HG03342 (cell line): ENCODE results near the gene EZR.
"Not testable (repeated sequence)": the region's sequence is repeated elsewhere in the genome, so short reads cannot be mapped to it uniquely, and the experiment has no call there.

Source experiments
- ATAC-seq: cut with Tn5 transposase; IDR thresholded peaks from one replicate; pipeline ENCODE4 v1.9.1; 2021; ENCODE audit warnings: mild to moderate bottlenecking, moderate library complexity; ENCODE audit not compliant: unreplicated experiment

EZR gene

GRCh38 chr6:158799051-158799792, 19.9 kb downstream of the EZR start:
- ATAC-seq: no peak

- no peak for ATAC-seq
These were observed 20.9 kb downstream of the EZR start for GRCh38 chr6:158798311-158798710.

GRCh38 chr6:158797331-158798310, 21.5 kb downstream of the EZR start:
- no peak for ATAC-seq

- ATAC-seq: no peak
These were observed 22.8 kb downstream of the EZR start for GRCh38 chr6:158796353-158796752.

- ATAC-seq: no peak
These were observed 23.7 kb downstream of the EZR start for GRCh38 chr6:158795516-158795915.

GRCh38 chr6:158793432-158793831, 25.7 kb downstream of the EZR start:
- ATAC-seq: peak; percentile 59

GRCh38 chr6:158792505-158792904, 26.7 kb downstream of the EZR start:
- ATAC-seq: not testable (repeated sequence)

GRCh38 chr6:158791274-158791855, 27.8 kb downstream of the EZR start:
- no peak for ATAC-seq

- ATAC-seq: no peak
These were observed 29.9 kb downstream of the EZR start for GRCh38 chr6:158789115-158789917.

- no peak for ATAC-seq
These were observed 31.8 kb downstream of the EZR start for GRCh38 chr6:158787395-158787794.

- no peak for ATAC-seq
These were observed 32.4 kb downstream of the EZR start for GRCh38 chr6:158786645-158787304.

GRCh38 chr6:158785036-158785435, 34.1 kb downstream of the EZR start:
- no peak for ATAC-seq

- ATAC-seq: no peak
These were observed 34.7 kb downstream of the EZR start for GRCh38 chr6:158784505-158784904.

- no peak for ATAC-seq
These were observed 35.3 kb downstream of the EZR start for GRCh38 chr6:158783851-158784250.

- no peak for ATAC-seq
These were observed 36.1 kb downstream of the EZR start for GRCh38 chr6:158783167-158783450.

GRCh38 chr6:158782432-158783166, 36.6 kb downstream of the EZR start:
- no peak for ATAC-seq

- no peak for ATAC-seq
These were observed 37.3 kb downstream of the EZR start for GRCh38 chr6:158781692-158782373.

- ATAC-seq: no peak
These were observed 38.0 kb downstream of the EZR start for GRCh38 chr6:158780988-158781691.
